ENCODE measurements around the gene SERINC4. TPM values are rescaled to one million over a fixed set of nuclear protein-coding genes. Genes with fewer than 3 reads are reported as not detected.

SERINC4 gene
- total and polyA plus RNA-seq, 2 donors (not counting 1 experiment from before 2014, with no cell fraction given): 0.32 TPM; not detected in 1

GRCh38 chr15:43772624-43773023 lies 27.4 kb downstream of the SERINC4 start:
- H3K27ac ChIP-seq (ENCODE audit: low read length in 2 of 2): no peak overlapping the region
- no peaks in the 10 kb centered on the region for H3K9me3 ChIP-seq (ENCODE audit: control extremely low read depth in 1 of 3, control insufficient read depth in 2 of 3, insufficient read depth in 1 of 3, low read length in 2 of 3)
- no peak overlapping the region for H3K4me3 Mint-ChIP-seq
- no peaks in the 10 kb centered on the region for H3K27me3 ChIP-seq (replicated peaks in 1 of 4; ENCODE audit: control extremely low read depth in 1 of 4, control insufficient read depth in 3 of 4, insufficient read depth in 4 of 4, low read length in 3 of 4)
- DNase-seq (no peak), ATAC-seq (ENCODE audit: low read depth) (no peak)
- intact Hi-C loops (cut with micrococcal nuclease): no loop called here
- no peak overlapping the region for H2AFZ ChIP-seq (ENCODE audit: insufficient read depth, low read depth, low read length, poor library complexity, severe bottlenecking)
- H3K27me3 Mint-ChIP-seq: no peaks in the 10 kb centered on the region
- peaks cover 57% of the 10 kb centered on the region for H4K20me1 ChIP-seq (ENCODE audit: control insufficient read depth, insufficient read depth, low read length, poor library complexity, severe bottlenecking)
- H3K79me2 ChIP-seq (ENCODE audit: control insufficient read depth, insufficient read depth, low read length): peaks cover 10% of the 10 kb centered on the region
- H3K27ac Mint-ChIP-seq: no peak overlapping the region
- no peaks in the 10 kb centered on the region for H3K9me3 Mint-ChIP-seq (ENCODE audit: insufficient read depth)
- H3K9ac ChIP-seq (ENCODE audit: low read length): no peak overlapping the region
- ChIA-PET CTCF (interaction anchor here (4.4 to 11.4 kb wide), 2 partner anchors 17 to 22 kb away, joined by 24 to 150 read pairs; partner anchors contain the start of gene SERF2), POLR2A (interaction anchor here (1.0 kb wide), 1 partner anchor 52 kb away, joined by 3 read pairs; the partner anchor contains the start of gene MFAP1)
- peaks cover 15 to 60% of the 10 kb centered on the region in 2 experiments for H3K36me3 ChIP-seq (replicated peaks in 1 of 2; ENCODE audit: control extremely low read depth in 1 of 2, control insufficient read depth in 1 of 2, extremely low read depth in 1 of 2, insufficient read depth in 2 of 2, low read length in 1 of 2)
- peaks cover 40% of the 10 kb centered on the region for H3K4me1 Mint-ChIP-seq
- H3K4me3 ChIP-seq (ENCODE audit: control extremely low read depth in 1 of 5, extremely low read depth in 1 of 5, insufficient read depth in 1 of 5, low read depth in 2 of 5, low read length in 4 of 5): no peak overlapping the region
- no peak for TF ChIP-seq EZH2 (IDR thresholded peaks at IDR 0.05; ENCODE audit: borderline replicate concordance, insufficient read depth, low read depth, low read length, poor library complexity, severe bottlenecking)
- no peak for TF ChIP-seq CTCF (IDR thresholded peaks at IDR 0.05)
- peaks cover 11 to 23% of the 10 kb centered on the region in 2 donors for H3K4me1 ChIP-seq (ENCODE audit: control insufficient read depth in 2 of 2, insufficient read depth in 2 of 2, low read length in 2 of 2)
- no peak overlapping the region for H3K4me2 ChIP-seq (replicated peaks; ENCODE audit: low read depth, low read length, poor library complexity, severe bottlenecking)

GRCh38 chr15:43771816-43772215 lies 28.2 kb downstream of the SERINC4 start:
- Histone ChIP-seq H3K4me3 (ENCODE audit: control extremely low read depth in 1 of 5, extremely low read depth in 1 of 5, insufficient read depth in 1 of 5, low read depth in 2 of 5, low read length in 4 of 5) (no peak overlapping the region), H3K27ac (ENCODE audit: low read length in 2 of 2) (no peak overlapping the region), H3K79me2 (ENCODE audit: control insufficient read depth, insufficient read depth, low read length) (peaks cover 10% of the 10 kb centered on the region), H2AFZ (ENCODE audit: insufficient read depth, low read depth, low read length, poor library complexity, severe bottlenecking) (no peak overlapping the region), H3K4me1 (ENCODE audit: control insufficient read depth in 2 of 2, insufficient read depth in 2 of 2, low read length in 2 of 2) (peaks cover 9 to 19% of the 10 kb centered on the region in 2 donors), H3K9ac (ENCODE audit: low read length) (no peak overlapping the region), H3K27me3 (replicated peaks in 1 of 4; ENCODE audit: control extremely low read depth in 1 of 4, control insufficient read depth in 3 of 4, insufficient read depth in 4 of 4, low read length in 3 of 4) (no peaks in the 10 kb centered on the region), H3K36me3 (replicated peaks in 1 of 2; ENCODE audit: control extremely low read depth in 1 of 2, control insufficient read depth in 1 of 2, extremely low read depth in 1 of 2, insufficient read depth in 2 of 2, low read length in 1 of 2) (peaks cover 15 to 66% of the 10 kb centered on the region in 2 experiments), H4K20me1 (ENCODE audit: control insufficient read depth, insufficient read depth, low read length, poor library complexity, severe bottlenecking) (peaks cover 57% of the 10 kb centered on the region), H3K9me3 (ENCODE audit: control extremely low read depth in 1 of 3, control insufficient read depth in 2 of 3, insufficient read depth in 1 of 3, low read length in 2 of 3) (no peaks in the 10 kb centered on the region), H3K4me2 (replicated peaks; ENCODE audit: low read depth, low read length, poor library complexity, severe bottlenecking) (no peak overlapping the region)
- WGBS (ENCODE audit: insufficient coverage): 100% methylated on average over 2 of the region's 2 CpGs
- Mint-ChIP-seq H3K27ac (no peak overlapping the region), H3K9me3 (ENCODE audit: insufficient read depth) (no peaks in the 10 kb centered on the region), H3K4me1 (peaks cover 33% of the 10 kb centered on the region), H3K27me3 (no peaks in the 10 kb centered on the region), H3K4me3 (no peak overlapping the region)
- ATAC-seq (ENCODE audit: low read depth): no peak
- ChIA-PET POLR2A (interaction anchor here (0.6 kb wide), 1 partner anchor 37 kb away, joined by 5 read pairs; no protein-coding TSS in a partner anchor), CTCF (interaction anchor here (0.6 to 11.4 kb wide), 6 partner anchors 11 to 35 kb away, joined by 3 to 150 read pairs (median 6); partner anchors contain the start of genes PDIA3 and SERF2)
- intact Hi-C loops (cut with micrococcal nuclease): no loop called here
- no peak for DNase-seq
- TF ChIP-seq EZH2 (IDR thresholded peaks at IDR 0.05; ENCODE audit: borderline replicate concordance, insufficient read depth, low read depth, low read length, poor library complexity, severe bottlenecking): no peak
- no peak for TF ChIP-seq CTCF (IDR thresholded peaks at IDR 0.05)
